Progenitor cell of endocrine pancreas (in vitro differentiated cells): Measurements from ENCODE around the gene CAPN11. TPM values are rescaled to one million over a fixed set of nuclear protein-coding genes. Genes with fewer than 3 reads are reported as not detected.

ENCODE experiments used
- DNase-seq: peaks from one replicate; pipeline ENCODE4 v3.0.0; 2021; ENCODE audit warnings: low spot score; ENCODE audit not compliant: unreplicated experiment
- H3K27ac Mint-ChIP-seq: 2 replicates; pipeline ENCODE4 v1.8.0; 2021; ENCODE audit warnings: mild to moderate bottlenecking, moderate library complexity, mixed read lengths
- H3K27me3 Mint-ChIP-seq: 2 replicates; pipeline ENCODE4 v1.8.0; 2021; ENCODE audit warnings: mixed read lengths
- H3K36me3 Mint-ChIP-seq: 2 replicates; pipeline ENCODE4 v1.8.0; 2022; ENCODE audit warnings: mixed read lengths; ENCODE audit not compliant: insufficient read depth
- H3K4me1 Mint-ChIP-seq: 2 replicates; pipeline ENCODE4 v1.8.0; 2021; ENCODE audit warnings: low read depth, mixed read lengths
- H3K4me3 Mint-ChIP-seq: 2 replicates; pipeline ENCODE4 v1.8.0; 2021; ENCODE audit warnings: low read depth, mild to moderate bottlenecking, moderate library complexity, mixed read lengths
- H3K9me3 Mint-ChIP-seq: 2 replicates; pipeline ENCODE4 v1.8.0; 2021; ENCODE audit warnings: low read depth, mixed read lengths
- total RNA-seq: library from RNA; stranded (reverse); gene quantifications from 2 replicates; pipeline ENCODE4 v1.2.1, GENCODE V29; 2021
- TF ChIP-seq, protein P1 (sequence below): fragments of 200-600 bp; sonication (generic); IDR thresholded peaks from one replicate; pipeline ENCODE4 v1.5.0; 2021; ENCODE audit warnings: antibody characterized with exemption, mild to moderate bottlenecking; ENCODE audit not compliant: unreplicated experiment

The CAPN11 gene
- total RNA-seq, 1 donor from 2014 or later = not detected

DNA sequence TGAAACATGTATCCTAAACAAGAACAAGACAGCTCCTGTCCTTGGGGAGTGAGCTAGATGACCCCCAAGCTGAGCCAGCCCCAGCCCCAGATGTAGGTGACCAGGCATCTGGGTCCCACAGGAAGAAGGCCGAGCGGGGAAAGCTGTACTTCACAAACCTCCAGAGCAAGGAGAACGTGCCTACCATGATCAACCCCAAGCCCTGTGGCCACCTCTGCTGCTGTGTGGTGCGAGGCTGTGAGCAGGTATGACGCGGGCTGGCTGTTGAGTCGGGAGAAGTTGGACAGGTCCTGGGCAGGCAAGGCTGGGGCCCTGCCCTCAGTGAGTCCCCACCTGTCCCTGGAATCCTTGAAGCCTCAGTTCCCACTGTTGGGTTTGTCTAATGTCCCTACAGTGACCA, 11.4 kb upstream of the CAPN11 start:
- no peak for DNase-seq
- no peak overlapping the region for H3K4me3 Mint-ChIP-seq
- TF ChIP-seq, protein P1, sequence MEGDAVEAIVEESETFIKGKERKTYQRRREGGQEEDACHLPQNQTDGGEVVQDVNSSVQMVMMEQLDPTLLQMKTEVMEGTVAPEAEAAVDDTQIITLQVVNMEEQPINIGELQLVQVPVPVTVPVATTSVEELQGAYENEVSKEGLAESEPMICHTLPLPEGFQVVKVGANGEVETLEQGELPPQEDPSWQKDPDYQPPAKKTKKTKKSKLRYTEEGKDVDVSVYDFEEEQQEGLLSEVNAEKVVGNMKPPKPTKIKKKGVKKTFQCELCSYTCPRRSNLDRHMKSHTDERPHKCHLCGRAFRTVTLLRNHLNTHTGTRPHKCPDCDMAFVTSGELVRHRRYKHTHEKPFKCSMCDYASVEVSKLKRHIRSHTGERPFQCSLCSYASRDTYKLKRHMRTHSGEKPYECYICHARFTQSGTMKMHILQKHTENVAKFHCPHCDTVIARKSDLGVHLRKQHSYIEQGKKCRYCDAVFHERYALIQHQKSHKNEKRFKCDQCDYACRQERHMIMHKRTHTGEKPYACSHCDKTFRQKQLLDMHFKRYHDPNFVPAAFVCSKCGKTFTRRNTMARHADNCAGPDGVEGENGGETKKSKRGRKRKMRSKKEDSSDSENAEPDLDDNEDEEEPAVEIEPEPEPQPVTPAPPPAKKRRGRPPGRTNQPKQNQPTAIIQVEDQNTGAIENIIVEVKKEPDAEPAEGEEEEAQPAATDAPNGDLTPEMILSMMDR = no peak
- peaks cover 26% of the 10 kb centered on the region for H3K36me3 Mint-ChIP-seq
- no peak overlapping the region for H3K27ac Mint-ChIP-seq
- H3K27me3 Mint-ChIP-seq = no peaks in the 10 kb centered on the region
- H3K4me1 Mint-ChIP-seq = no peaks in the 10 kb centered on the region
- no peaks in the 10 kb centered on the region for H3K9me3 Mint-ChIP-seq

DNA sequence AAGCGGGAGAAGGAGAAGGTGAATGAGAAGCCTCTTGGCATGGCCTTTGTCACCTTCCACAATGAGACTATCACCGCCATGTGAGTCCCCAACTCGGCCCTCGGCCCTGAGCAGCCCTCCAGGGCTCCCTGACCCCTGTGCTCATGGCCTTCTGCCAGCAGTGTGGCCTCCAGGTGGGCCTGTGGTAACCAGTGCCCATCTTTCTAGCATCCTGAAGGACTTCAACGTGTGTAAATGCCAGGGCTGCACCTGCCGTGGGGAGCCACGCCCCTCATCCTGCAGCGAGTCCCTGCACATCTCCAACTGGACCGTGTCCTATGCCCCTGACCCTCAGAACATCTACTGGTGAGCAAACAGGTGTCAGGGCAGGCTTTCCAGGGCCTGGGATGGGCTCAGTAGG, 10.3 kb upstream of the CAPN11 start:
- Mint-ChIP-seq H3K4me3 (no peak overlapping the region), H3K36me3 (peaks cover 28% of the 10 kb centered on the region), H3K27me3 (no peaks in the 10 kb centered on the region), H3K4me1 (no peaks in the 10 kb centered on the region), H3K27ac (no peak overlapping the region), H3K9me3 (no peaks in the 10 kb centered on the region)
- no peak for DNase-seq
- TF ChIP-seq, protein P1 = no peak

DNA sequence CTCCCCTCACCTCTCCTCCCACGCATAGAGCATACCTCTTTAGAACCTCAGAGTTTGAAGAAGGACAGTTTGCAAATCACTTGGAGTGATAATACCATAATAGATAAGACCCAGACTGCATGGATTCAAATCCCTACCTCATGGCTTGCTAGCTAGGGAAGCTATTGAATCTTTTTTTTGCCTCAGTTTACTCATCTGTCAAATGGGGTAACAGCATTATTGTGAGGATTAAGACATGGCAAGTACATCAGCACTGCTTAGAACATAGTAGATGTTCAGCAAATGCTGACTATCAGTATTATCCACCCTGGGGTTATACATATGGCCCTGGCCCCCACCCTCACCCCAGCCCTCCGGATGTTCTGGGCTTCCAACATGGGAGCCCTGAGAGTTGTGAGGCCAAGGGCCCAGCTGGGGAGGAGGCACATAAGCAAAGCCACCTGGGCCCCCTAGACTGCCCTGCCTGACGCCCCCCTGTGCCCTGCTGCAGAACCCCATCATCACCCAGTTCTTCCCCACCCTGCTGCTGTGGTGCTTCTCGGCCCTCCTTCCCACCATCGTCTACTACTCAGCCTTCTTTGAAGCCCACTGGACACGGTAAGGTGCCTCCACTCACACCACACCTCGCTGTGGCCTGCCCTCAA, 9.1 kb upstream of the CAPN11 start:
- H3K9me3 Mint-ChIP-seq = no peaks in the 10 kb centered on the region
- DNase-seq = no peak
- peaks cover 20% of the 10 kb centered on the region for H3K36me3 Mint-ChIP-seq
- H3K4me3 Mint-ChIP-seq = no peak overlapping the region
- H3K4me1 Mint-ChIP-seq = no peaks in the 10 kb centered on the region
- H3K27ac Mint-ChIP-seq = no peak overlapping the region
- H3K27me3 Mint-ChIP-seq = no peaks in the 10 kb centered on the region
- TF ChIP-seq, protein P1 = no peak

DNA sequence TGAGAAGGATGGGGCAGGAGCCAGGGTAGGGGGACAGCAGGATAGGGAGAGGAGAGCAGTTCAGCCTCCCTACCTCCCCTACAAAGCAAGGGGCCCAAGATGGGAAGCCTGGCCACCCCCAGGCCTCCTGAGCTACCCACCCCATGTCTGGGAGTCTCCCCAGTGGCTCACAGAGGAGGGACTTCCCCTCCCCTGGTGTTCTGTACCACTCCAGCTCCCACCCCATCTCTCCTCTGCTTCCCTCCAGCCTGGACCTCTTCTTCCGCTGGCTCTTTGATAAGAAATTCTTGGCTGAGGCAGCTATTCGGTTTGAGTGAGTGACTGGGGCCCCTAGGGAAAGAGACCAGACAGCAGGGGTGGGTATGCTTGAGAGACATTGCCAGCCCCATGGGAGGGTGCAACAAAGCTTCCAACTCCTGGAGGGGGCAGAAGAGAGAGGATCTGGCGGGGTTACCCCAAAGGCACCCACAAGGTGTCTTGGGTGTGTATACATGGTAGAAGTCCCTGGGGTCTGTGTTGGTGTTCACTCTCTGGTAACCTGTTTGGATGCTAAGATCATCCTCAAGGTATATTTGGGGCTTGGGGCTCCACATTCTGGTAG, 8.2 kb upstream of the CAPN11 start:
- Mint-ChIP-seq H3K4me1 (no peaks in the 10 kb centered on the region), H3K9me3 (no peaks in the 10 kb centered on the region)

DNA sequence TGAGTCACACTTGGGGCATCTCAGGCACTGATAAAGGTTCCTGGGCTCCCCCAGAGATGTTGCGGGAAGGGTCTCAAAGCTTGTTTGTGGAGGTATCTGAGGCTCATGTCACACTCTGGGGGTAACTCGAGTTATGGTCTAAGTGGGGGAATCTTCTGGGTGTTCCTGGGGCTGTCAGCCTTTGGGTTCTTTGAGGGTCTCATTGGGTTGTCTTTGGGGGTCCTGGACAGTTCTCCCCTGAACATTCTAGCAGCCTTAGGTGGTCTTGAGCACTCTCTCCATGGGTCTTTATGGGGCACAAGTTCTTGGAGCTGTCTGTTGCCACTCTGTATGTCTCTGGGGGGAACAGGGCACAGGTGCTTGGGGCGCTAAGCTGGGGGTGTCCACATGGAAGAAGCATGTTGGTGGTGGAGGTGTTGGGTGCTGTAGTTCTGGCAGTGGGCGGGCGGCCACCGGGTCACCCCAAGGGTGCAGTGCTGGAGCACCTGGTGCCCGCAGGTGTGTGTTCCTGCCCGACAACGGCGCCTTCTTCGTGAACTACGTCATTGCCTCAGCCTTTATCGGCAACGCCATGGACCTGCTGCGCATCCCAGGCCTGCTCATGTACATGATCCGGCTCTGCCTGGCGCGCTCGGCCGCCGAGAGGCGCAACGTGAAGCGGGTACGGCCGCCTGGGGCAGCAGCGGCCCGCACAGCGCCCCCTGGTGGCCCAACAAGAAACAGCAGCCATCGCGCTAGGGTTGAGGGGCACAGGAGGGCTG, 7.1 kb upstream of the CAPN11 start:
- peak; percentile 81 for DNase-seq
- Mint-ChIP-seq H3K9me3 (no peaks in the 10 kb centered on the region), H3K4me1 (peaks cover 8% of the 10 kb centered on the region), H3K36me3 (peaks cover 15% of the 10 kb centered on the region), H3K27me3 (no peaks in the 10 kb centered on the region), H3K4me3 (no peak overlapping the region), H3K27ac (peak overlapping the region; percentile 56)
- TF ChIP-seq, protein P1 = peak; percentile 99

More for the DNA sequence above, 8.2 kb upstream of the CAPN11 start:
- DNase-seq = no peak
- H3K27me3 Mint-ChIP-seq = no peaks in the 10 kb centered on the region
- TF ChIP-seq, protein P1 = no peak
- no peak overlapping the region for H3K4me3 Mint-ChIP-seq
- peaks cover 20% of the 10 kb centered on the region for H3K36me3 Mint-ChIP-seq
- H3K27ac Mint-ChIP-seq = no peak overlapping the region
